ENCODE data around the gene SLC35F4.

Gene SLC35F4

DNA sequence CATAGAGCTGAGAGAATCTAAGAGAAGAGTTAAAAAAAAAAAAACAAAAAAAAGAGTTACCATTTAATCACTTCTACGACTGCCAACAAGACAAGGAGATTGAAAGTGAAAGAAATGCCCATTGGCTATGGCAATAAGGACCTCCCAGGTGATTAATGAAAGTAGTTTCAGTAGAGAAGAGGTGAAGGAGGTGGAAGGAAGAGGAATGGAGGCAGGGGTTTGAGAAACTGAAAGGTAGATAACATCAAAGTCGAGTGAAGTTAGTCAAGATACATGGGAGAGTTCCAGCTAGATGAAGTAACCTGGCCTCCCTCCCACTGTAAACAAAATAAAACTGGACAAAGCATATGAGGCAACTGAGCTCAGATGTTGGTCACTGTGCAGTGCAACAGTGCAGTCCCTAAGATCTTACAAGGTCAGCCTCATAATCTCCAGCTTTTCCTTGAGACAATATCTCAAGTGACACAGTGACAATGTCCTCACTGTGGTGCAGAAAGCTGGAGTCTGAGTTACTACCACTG, 254.3 kb downstream of the SLC35F4 start:
- Histone ChIP-seq H3K9me3 (ENCODE audit: control insufficient read depth in 2 of 2, low read length in 2 of 2) (no peaks in the 10 kb centered on the region), H3K9ac (ENCODE audit: low read depth in 1 of 2, low read length in 2 of 2) (no peak overlapping the region), H3K4me3 (ENCODE audit: low read length in 2 of 2) (no peak overlapping the region), H3K4me1 (ENCODE audit: control insufficient read depth in 2 of 2, insufficient read depth in 2 of 2, low read length in 2 of 2) (no peaks in the 10 kb centered on the region), H3K27me3 (ENCODE audit: control insufficient read depth in 2 of 2, insufficient read depth in 2 of 2, low read length in 2 of 2) (no peaks in the 10 kb centered on the region), H3K36me3 (ENCODE audit: control insufficient read depth in 2 of 2, insufficient read depth in 2 of 2, low read length in 2 of 2) (no peaks in the 10 kb centered on the region), H3K27ac (ENCODE audit: low read depth in 2 of 2, low read length in 2 of 2) (no peak overlapping the region)

DNA sequence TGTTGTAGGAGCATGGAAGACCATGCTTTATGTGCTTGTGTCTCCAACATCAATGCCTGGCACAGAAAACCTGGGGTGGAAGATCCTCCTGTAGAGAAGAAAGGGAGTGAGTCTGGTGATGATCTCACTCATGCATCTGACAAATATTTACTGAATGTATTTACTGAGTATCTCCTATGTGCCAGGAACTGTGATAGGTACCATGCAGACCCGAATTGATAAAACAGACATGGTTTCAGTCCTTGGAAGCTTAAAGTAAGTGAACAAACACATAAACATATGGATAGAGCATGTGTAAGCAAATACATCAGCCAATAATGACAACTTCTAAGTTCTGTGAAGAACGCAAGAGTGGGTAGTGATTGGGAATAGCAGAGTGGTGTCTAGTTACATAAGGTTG, 255.3 kb downstream of the SLC35F4 start:
- no peaks in the 10 kb centered on the region for H3K4me1 ChIP-seq (ENCODE audit: control insufficient read depth in 2 of 2, insufficient read depth in 2 of 2, low read length in 2 of 2)
- H3K27me3 ChIP-seq (ENCODE audit: control insufficient read depth in 2 of 2, insufficient read depth in 2 of 2, low read length in 2 of 2) = no peaks in the 10 kb centered on the region
- H3K27ac ChIP-seq (ENCODE audit: low read depth in 2 of 2, low read length in 2 of 2) = no peak overlapping the region
- no peak overlapping the region for H3K4me3 ChIP-seq (ENCODE audit: low read length in 2 of 2)
- no peaks in the 10 kb centered on the region for H3K36me3 ChIP-seq (ENCODE audit: control insufficient read depth in 2 of 2, insufficient read depth in 2 of 2, low read length in 2 of 2)
- no peaks in the 10 kb centered on the region for H3K9me3 ChIP-seq (ENCODE audit: control insufficient read depth in 2 of 2, low read length in 2 of 2)
- H3K9ac ChIP-seq (ENCODE audit: low read depth in 1 of 2, low read length in 2 of 2) = no peak overlapping the region

DNA sequence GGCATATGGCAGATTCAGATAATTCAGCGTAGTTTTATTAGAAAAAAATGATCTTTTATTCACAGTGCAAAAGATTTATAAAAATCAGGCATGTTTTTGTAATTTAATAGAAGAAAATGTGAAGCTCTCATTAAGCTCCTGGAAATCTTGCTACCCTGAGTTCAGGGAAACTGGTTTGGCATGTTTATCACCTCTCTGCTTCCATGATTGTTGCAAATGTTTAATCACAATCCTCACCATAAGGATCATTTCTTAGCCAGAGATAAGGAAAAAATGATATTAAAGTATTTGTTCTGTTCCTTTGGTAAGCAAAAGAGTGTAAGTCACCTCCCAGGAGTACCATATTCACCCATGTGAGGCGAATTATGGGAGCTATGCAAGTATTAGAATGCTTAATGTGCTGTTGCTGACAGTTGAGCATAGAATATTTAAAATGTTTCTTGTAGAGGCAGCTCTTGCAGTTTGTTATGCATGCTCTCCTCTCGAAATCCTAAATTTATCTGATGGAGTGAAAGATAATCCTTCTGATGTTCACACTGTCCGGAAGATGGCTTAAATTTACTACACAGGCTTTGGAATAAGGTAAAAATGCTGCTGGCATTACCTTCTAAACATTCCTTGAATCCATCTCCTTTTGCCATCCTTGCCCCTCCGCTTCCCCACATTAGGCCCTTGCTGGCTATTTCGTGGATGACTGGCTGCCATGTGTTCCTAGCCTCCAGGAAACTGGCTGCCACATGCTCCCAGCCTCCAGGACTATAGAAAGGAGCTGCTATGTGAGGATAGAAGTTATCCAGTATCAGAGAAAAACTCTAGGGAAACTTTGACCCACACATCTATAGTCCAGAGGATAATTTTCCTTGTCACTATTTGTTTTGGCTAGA, 256.5 kb downstream of the SLC35F4 start:
- Histone ChIP-seq H3K9ac (ENCODE audit: low read depth in 1 of 2, low read length in 2 of 2) (no peak overlapping the region), H3K36me3 (ENCODE audit: control insufficient read depth in 2 of 2, insufficient read depth in 2 of 2, low read length in 2 of 2) (no peaks in the 10 kb centered on the region), H3K9me3 (ENCODE audit: control insufficient read depth in 2 of 2, low read length in 2 of 2) (no peaks in the 10 kb centered on the region)

DNA sequence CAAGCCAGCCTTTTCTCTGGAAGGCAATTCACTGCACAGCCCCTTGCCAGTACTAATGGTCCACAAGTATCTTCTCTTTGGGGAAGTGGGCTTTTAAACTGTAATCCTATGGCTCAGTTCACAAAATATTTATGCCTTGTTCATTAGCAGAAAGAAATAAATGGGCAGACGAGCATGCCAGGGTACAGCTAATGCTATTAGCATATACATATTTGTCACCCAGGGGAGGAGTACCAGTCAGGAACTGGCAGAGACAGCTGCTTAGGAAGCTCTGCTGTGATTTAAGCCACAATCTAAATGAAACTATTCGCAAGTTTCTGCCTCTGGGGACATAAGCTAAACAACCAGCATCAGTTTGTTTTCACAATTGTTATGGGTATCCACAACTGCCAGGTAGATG, 258.8 kb downstream of the SLC35F4 start:
- Histone ChIP-seq H3K27ac (ENCODE audit: low read depth in 2 of 2, low read length in 2 of 2) (no peak overlapping the region), H3K4me1 (ENCODE audit: control insufficient read depth in 2 of 2, insufficient read depth in 2 of 2, low read length in 2 of 2) (no peaks in the 10 kb centered on the region), H3K27me3 (ENCODE audit: control insufficient read depth in 2 of 2, insufficient read depth in 2 of 2, low read length in 2 of 2) (no peaks in the 10 kb centered on the region), H3K9ac (ENCODE audit: low read depth in 1 of 2, low read length in 2 of 2) (no peak overlapping the region), H3K4me3 (ENCODE audit: low read length in 2 of 2) (no peak overlapping the region), H3K36me3 (ENCODE audit: control insufficient read depth in 2 of 2, insufficient read depth in 2 of 2, low read length in 2 of 2) (no peaks in the 10 kb centered on the region), H3K9me3 (ENCODE audit: control insufficient read depth in 2 of 2, low read length in 2 of 2) (no peaks in the 10 kb centered on the region)

More for the DNA sequence above, 256.5 kb downstream of the SLC35F4 start:
- Histone ChIP-seq H3K4me3 (ENCODE audit: low read length in 2 of 2) (no peak overlapping the region), H3K27ac (ENCODE audit: low read depth in 2 of 2, low read length in 2 of 2) (no peak overlapping the region), H3K27me3 (ENCODE audit: control insufficient read depth in 2 of 2, insufficient read depth in 2 of 2, low read length in 2 of 2) (no peaks in the 10 kb centered on the region), H3K4me1 (ENCODE audit: control insufficient read depth in 2 of 2, insufficient read depth in 2 of 2, low read length in 2 of 2) (no peaks in the 10 kb centered on the region)

DNA sequence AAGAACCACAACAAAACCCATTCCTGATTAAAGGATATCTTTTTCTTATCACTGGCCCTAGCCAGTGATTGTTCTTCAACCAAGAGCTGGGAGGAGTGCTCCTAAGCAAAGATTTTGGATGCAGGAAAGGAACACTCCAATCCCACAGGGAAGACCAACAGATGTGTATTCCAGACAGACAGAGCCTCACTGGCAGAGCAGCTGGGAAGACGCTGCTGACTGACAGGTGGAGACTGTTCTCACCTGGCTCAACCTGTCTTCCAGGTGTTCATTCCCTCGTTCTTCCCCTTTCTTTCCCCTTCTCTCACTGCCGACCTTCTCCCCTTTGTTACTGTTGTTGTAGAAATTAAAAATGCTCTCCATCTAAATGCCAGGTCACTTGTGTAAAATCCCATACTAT, 282.5 kb downstream of the SLC35F4 start:
- H3K27ac ChIP-seq (ENCODE audit: low read depth in 2 of 2, low read length in 2 of 2) = no peak overlapping the region
- H3K27me3 ChIP-seq (ENCODE audit: control insufficient read depth in 2 of 2, insufficient read depth in 2 of 2, low read length in 2 of 2) = no peaks in the 10 kb centered on the region
- H3K9me3 ChIP-seq (ENCODE audit: control insufficient read depth in 2 of 2, low read length in 2 of 2) = no peaks in the 10 kb centered on the region
- H3K36me3 ChIP-seq (ENCODE audit: control insufficient read depth in 2 of 2, insufficient read depth in 2 of 2, low read length in 2 of 2) = no peaks in the 10 kb centered on the region
- no peaks in the 10 kb centered on the region for H3K4me1 ChIP-seq (ENCODE audit: control insufficient read depth in 2 of 2, insufficient read depth in 2 of 2, low read length in 2 of 2)
- no peak overlapping the region for H3K4me3 ChIP-seq (ENCODE audit: low read length in 2 of 2)
- H3K9ac ChIP-seq (ENCODE audit: low read depth in 1 of 2, low read length in 2 of 2) = no peak overlapping the region

DNA sequence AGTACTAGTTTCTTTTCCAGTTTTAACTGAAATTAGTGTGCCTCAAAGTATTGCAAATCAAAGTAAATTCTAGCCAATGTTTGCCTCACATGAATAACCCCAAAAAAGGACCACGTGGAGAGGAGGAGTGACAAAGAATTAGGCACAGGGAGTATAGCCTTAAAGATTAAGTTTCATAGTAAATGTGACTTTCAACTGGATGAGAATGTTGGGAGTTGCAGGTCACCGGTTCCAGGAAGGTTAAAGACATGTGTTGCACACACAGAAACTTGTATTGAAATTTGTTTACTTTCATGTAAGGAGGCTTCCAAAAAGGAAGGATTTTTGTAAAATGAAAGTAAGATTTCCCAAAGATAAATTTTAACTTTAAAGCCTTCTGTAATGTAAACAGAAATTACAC, 283.1 kb downstream of the SLC35F4 start:
- H3K9ac ChIP-seq (ENCODE audit: low read depth in 1 of 2, low read length in 2 of 2) = no peak overlapping the region
- no peaks in the 10 kb centered on the region for H3K4me1 ChIP-seq (ENCODE audit: control insufficient read depth in 2 of 2, insufficient read depth in 2 of 2, low read length in 2 of 2)
- no peak overlapping the region for H3K27ac ChIP-seq (ENCODE audit: low read depth in 2 of 2, low read length in 2 of 2)
- no peaks in the 10 kb centered on the region for H3K36me3 ChIP-seq (ENCODE audit: control insufficient read depth in 2 of 2, insufficient read depth in 2 of 2, low read length in 2 of 2)
- no peak overlapping the region for H3K4me3 ChIP-seq (ENCODE audit: low read length in 2 of 2)
- no peaks in the 10 kb centered on the region for H3K27me3 ChIP-seq (ENCODE audit: control insufficient read depth in 2 of 2, insufficient read depth in 2 of 2, low read length in 2 of 2)
- H3K9me3 ChIP-seq (ENCODE audit: control insufficient read depth in 2 of 2, low read length in 2 of 2) = no peaks in the 10 kb centered on the region

DNA sequence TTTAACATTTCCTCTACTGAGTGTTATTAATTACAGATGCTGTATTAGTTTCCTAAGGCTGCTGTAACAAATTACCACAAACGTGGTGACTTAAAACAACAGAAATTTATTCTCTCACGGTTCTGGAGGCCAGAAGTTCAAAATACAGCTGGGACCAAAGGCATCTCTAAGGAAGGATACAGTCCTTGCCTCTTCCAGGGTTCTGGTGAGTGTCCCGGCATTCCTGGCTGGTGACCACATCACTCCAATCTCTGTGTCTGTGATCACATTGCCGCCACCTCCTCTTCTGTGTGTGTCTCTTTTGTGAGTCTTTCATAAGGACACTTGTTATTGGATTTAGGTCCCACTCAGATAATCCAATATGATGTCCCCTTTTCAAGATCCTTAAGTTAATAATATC, 287.1 kb downstream of the SLC35F4 start:
- Histone ChIP-seq H3K36me3 (ENCODE audit: control insufficient read depth in 2 of 2, insufficient read depth in 2 of 2, low read length in 2 of 2) (no peaks in the 10 kb centered on the region), H3K9ac (ENCODE audit: low read depth in 1 of 2, low read length in 2 of 2) (no peak overlapping the region), H3K27ac (ENCODE audit: low read depth in 2 of 2, low read length in 2 of 2) (no peak overlapping the region), H3K4me1 (ENCODE audit: control insufficient read depth in 2 of 2, insufficient read depth in 2 of 2, low read length in 2 of 2) (no peaks in the 10 kb centered on the region), H3K4me3 (ENCODE audit: low read length in 2 of 2) (no peak overlapping the region), H3K27me3 (ENCODE audit: control insufficient read depth in 2 of 2, insufficient read depth in 2 of 2, low read length in 2 of 2) (no peaks in the 10 kb centered on the region), H3K9me3 (ENCODE audit: control insufficient read depth in 2 of 2, low read length in 2 of 2) (no peaks in the 10 kb centered on the region)

DNA sequence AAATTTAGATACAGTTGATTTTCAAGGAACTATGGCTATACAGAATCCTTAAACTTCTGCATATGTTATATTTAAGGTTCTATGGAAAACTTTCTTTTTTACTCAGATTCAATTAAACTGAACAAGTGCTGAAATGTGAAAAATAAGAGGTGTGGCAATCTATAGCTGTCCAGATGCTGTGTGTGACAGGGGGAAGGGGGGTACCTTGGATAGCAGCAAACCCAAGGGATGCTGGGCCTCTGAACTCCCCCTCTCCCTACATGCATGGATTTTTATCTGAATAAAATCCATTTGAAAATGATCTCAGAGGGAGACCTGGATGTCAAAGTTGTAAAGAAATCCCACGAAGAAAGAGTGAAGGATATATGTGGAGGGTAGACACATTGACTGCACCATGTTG, 289.4 kb downstream of the SLC35F4 start:
- H3K27me3 ChIP-seq (ENCODE audit: control insufficient read depth in 2 of 2, insufficient read depth in 2 of 2, low read length in 2 of 2) = no peaks in the 10 kb centered on the region
- H3K4me3 ChIP-seq (ENCODE audit: low read length in 2 of 2) = no peak overlapping the region
- H3K27ac ChIP-seq (ENCODE audit: low read depth in 2 of 2, low read length in 2 of 2) = no peak overlapping the region
- H3K36me3 ChIP-seq (ENCODE audit: control insufficient read depth in 2 of 2, insufficient read depth in 2 of 2, low read length in 2 of 2) = no peaks in the 10 kb centered on the region
- H3K4me1 ChIP-seq (ENCODE audit: control insufficient read depth in 2 of 2, insufficient read depth in 2 of 2, low read length in 2 of 2) = no peaks in the 10 kb centered on the region
- no peak overlapping the region for H3K9ac ChIP-seq (ENCODE audit: low read depth in 1 of 2, low read length in 2 of 2)
- H3K9me3 ChIP-seq (ENCODE audit: control insufficient read depth in 2 of 2, low read length in 2 of 2) = no peaks in the 10 kb centered on the region

DNA sequence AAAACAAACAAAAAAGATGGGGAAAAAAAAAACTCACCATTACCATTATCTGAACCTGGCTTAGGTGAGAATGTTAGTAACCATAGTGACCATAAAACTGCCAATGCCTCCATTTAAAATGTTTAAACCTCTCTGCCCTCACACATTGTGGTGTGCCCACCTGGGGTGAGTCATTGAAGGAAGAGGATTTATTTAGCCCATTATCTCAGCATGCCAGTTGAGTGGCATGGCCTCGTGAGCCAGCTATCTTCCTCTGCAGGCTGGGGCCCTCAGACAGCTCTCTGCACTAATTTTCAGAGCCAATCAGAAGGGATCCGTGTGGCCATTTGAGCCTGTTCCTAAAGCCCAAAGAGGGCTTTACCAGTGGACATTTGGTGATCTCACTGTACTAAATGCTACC, 290.4 kb downstream of the SLC35F4 start:
- no peaks in the 10 kb centered on the region for H3K36me3 ChIP-seq (ENCODE audit: control insufficient read depth in 2 of 2, insufficient read depth in 2 of 2, low read length in 2 of 2)
- no peaks in the 10 kb centered on the region for H3K9me3 ChIP-seq (ENCODE audit: control insufficient read depth in 2 of 2, low read length in 2 of 2)
- H3K27ac ChIP-seq (ENCODE audit: low read depth in 2 of 2, low read length in 2 of 2) = no peak overlapping the region

DNA sequence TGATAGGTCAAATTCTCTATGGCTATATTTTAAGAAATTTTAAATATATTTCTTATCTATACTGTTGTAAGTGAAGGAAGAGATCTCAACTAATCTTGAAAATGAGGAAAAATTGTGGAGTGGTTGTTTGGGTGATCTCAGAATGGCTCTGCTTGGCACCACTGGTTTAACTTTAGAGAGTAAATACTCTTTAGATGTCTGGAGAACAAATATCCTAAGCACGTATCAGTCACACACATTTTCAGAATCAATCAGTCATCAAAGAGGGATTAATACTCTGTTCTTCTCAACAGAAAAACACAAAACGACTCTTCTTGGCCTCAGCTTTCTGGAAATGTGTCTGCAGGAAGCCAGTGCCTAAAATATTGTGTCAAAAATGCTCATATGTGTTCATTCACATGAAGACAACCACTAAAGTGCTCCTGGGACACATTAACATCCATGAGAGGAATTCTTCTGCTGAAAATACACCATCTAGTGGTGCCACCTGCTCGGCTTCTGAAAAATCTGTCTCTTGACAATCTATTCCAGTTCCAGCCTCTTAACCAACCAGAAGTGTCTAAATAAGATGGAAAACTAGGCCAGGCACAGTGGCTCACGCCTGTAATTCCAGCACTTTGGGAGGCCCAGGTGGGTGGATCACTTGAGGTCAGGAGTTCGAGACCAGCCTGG, 291.1 kb downstream of the SLC35F4 start:
- no peak overlapping the region for H3K9ac ChIP-seq (ENCODE audit: low read depth in 1 of 2, low read length in 2 of 2)
- H3K27ac ChIP-seq (ENCODE audit: low read depth in 2 of 2, low read length in 2 of 2) = no peak overlapping the region
- H3K4me3 ChIP-seq (ENCODE audit: low read length in 2 of 2) = no peak overlapping the region
- H3K36me3 ChIP-seq (ENCODE audit: control insufficient read depth in 2 of 2, insufficient read depth in 2 of 2, low read length in 2 of 2) = no peaks in the 10 kb centered on the region
- H3K27me3 ChIP-seq (ENCODE audit: control insufficient read depth in 2 of 2, insufficient read depth in 2 of 2, low read length in 2 of 2) = no peaks in the 10 kb centered on the region
- no peaks in the 10 kb centered on the region for H3K4me1 ChIP-seq (ENCODE audit: control insufficient read depth in 2 of 2, insufficient read depth in 2 of 2, low read length in 2 of 2)
- H3K9me3 ChIP-seq (ENCODE audit: control insufficient read depth in 2 of 2, low read length in 2 of 2) = no peaks in the 10 kb centered on the region

More for the DNA sequence above, 290.4 kb downstream of the SLC35F4 start:
- no peak overlapping the region for H3K4me3 ChIP-seq (ENCODE audit: low read length in 2 of 2)
- H3K27me3 ChIP-seq (ENCODE audit: control insufficient read depth in 2 of 2, insufficient read depth in 2 of 2, low read length in 2 of 2) = no peaks in the 10 kb centered on the region
- H3K4me1 ChIP-seq (ENCODE audit: control insufficient read depth in 2 of 2, insufficient read depth in 2 of 2, low read length in 2 of 2) = no peaks in the 10 kb centered on the region
- no peak overlapping the region for H3K9ac ChIP-seq (ENCODE audit: low read depth in 1 of 2, low read length in 2 of 2)
